CD1c-positive myeloid dendritic cell (primary cell): ENCODE data around the gene CCDC9B.

ENCODE experiments used
- DNase-seq: peaks from one replicate; pipeline ENCODE4 v3.0.0-alpha.2; 2016; ENCODE audit errors: extremely low spot score

Gene CCDC9B

GRCh38 chr15:40340740-40341400, at the start of gene CCDC9B:
CCDC9B (minus strand) TSS chr15:40340939; CDS start chr15:40340819, 120 bp downstream.
- DNase-seq: peak; percentile 78

- no peak for DNase-seq
Measured at GRCh38 chr15:40389824-40390595, 49.3 kb upstream of the CCDC9B start.

- peak; percentile 91 for DNase-seq
Measured at GRCh38 chr15:40388941-40389823, 48.4 kb upstream of the CCDC9B start.

GRCh38 chr15:40386480-40386879, 45.7 kb upstream of the CCDC9B start:
- DNase-seq: no peak

DNA sequence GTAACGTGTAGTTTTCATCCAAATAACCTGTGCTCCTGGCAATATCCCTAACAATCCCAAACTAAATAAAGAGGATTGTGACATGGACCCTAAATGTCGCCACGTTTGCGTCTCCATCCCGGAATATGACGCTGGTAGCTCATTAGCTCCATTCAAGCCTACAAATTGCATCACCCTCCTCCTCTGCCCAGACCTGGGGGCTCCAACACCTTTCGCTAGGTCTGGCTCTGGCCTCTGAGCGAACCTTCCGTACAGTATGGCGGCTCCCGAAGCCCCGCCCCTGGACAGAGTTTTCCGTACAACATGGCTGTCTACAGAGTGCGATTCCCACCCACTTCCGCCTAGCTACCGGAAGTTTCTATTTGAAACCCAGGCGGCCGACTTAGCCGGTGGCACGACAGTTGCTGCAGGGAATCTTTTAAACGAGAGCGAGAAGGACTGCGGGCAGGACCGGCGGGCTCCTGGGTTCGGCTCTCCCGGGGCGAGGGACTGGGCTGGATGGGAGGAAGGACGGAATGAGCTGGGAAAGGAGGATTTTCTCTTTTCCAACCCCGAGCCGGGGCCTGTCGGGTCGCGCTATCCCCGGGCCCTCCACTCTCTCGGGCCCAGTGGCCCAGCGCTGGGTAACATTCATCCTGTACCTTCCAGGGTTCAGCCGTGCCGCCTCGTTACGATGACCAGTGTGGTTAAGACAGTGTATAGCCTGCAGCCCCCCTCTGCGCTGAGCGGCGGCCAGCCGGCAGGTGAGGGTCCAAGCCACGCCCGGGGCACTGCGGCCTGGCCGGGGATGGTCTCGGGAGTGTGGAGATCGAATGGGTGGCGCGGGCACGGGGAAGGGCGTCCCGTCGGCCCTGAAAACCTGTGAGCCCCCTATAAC, 42.1 kb upstream of the CCDC9B start, which contains the start of gene KNSTRN:
KNSTRN (plus strand) TSS at position 142 of the 877 bp plus-strand sequence; CDS start at position 257, 115 bp downstream.
- DNase-seq: peak; percentile 96

DNA sequence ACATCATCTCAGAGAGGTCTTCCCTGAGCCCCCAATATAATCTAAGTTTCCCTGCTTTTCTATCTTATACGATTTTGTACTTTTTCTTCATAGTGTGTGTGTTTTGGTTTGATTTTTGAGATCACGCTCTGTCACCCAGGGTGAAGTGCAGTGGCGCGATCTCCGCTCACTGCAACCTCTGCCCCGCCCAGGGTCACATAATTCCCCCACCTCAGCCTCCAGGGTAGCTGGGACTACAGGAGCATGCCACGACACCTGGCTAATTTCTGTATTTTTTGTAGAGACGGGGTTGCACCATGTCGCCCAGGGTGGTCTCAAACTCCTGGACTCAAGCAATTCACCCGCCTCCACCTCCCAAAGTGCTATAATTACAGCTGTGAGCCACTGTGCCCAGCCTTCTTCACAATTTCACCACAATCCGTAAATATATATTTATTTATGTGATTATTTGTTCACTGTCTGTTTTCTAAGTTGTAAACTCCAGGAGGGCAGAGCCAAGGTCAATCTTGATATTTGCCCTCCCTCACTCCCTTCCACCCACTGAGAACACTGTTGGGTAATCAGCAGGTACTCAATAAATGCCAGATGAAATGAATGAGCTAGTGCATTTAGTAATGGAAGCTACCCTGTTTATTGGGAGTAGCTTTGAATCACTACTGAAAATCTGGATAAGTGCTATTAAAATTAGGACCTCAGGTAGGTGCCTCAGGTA, 41.2 kb upstream of the CCDC9B start:
- DNase-seq: no peak

DNA sequence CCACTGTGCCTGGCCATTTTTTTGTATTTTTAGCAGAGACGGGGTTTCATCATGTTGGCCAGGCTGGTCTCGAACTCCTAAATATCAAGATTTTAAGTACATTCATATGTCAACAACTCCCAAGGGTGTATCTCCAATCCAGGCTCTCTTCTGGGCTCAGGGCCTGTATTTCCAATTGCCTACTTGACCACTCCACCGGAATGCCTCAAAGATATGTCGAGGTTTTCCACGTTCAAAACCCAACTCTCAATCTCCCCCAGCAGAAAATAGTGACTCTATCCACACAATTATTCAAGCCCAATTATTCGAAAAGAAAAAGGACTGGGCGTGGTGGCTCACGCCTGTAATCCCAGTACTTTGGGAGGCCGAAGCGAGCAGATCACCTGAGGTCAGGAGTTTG, 39.9 kb upstream of the CCDC9B start:
- no peak for DNase-seq

DNA sequence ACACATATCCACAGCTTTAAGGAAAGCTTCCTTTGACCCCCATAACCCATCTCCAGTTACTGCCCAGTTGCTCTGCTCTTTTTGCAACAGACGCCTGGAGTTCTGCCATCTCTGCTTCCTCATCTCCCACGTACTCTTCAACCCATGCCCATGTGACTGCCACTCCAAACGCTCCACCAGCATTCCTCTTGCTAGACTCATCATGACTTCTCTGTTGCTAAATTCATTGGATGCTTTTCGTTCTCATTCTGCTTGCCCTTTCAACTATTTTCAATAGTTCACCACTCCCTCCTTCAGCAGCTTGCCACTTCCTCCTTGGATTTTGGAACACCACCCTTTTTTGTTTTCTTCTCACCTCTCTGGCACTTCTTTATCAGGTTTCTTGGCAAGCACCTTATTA, 39.1 kb upstream of the CCDC9B start:
- DNase-seq: peak; percentile 84

- no peak for DNase-seq
Measured at GRCh38 chr15:40379374-40379773, 38.6 kb upstream of the CCDC9B start.

GRCh38 chr15:40377606-40378005, 36.9 kb upstream of the CCDC9B start:
- no peak for DNase-seq

DNA sequence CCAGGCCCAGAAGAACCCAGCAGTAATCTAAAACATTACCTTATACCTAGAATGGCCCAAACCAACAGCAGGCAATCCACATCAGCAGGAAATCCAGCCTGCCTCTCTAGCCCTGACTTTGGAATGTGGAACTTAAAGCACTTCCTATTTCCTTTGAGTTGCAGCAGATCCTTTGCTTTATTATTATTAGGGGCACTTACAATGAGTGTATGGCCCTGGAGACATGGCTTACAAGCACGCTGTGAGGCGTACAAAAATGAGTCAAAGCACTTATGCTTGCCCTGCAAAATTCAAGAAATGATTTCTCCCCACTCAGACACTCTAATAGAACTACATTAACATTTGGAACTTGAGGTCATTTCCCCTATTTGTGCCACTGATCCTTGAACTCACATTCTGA, 32.2 kb upstream of the CCDC9B start:
- DNase-seq: peak; percentile 51

DNA sequence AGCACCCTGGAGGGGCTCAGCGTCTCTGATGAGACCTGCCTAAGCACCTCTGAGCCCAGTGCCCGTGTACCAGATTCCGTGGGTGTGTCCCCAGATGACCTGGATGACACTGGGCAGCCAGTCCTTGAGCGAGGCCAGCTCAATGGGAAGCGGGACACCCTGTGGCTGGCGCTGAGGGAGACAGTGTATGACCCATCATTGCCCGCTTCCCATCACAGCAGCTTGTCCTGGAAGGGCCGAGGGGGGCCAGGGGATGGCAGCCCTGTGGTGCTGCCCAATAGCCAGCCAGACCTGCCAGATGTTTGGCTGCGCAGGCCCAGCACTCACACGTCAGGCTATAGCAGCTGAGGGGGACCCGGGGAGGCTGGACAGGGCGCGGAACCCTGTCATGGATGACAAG, 29.2 kb upstream of the CCDC9B start:
- DNase-seq: no peak

- DNase-seq: no peak
Measured at GRCh38 chr15:40369474-40369869, 28.7 kb upstream of the CCDC9B start.

DNA sequence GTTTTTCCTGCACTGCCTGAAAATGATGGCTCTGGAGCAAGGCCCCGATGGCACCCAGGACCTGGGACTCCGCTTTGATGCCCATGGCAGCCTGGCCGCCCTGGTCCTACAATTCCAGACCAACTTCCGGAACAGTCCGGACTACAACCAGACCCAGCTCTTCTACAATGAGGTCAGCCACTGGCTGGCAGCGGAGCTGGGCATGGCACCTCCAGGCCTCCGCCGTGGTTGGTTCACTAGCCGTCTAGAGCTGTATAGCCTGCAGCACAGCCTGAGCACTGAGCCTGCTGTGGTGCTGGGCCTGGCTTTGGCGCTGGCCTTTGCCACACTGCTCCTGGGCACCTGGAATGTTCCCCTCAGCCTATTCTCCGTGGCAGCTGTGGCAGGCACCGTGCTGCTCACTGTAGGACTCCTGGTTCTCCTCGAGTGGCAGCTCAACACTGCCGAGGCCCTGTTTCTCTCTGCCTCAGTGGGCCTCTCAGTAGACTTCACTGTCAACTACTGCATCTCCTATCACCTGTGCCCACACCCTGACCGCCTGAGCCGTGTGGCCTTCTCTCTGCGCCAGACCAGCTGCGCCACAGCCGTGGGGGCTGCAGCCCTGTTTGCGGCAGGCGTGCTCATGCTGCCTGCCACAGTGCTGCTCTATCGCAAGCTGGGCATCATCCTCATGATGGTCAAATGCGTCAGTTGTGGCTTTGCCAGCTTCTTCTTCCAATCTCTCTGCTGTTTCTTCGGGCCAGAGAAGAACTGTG, 28.2 kb upstream of the CCDC9B start:
- DNase-seq: no peak

DNA sequence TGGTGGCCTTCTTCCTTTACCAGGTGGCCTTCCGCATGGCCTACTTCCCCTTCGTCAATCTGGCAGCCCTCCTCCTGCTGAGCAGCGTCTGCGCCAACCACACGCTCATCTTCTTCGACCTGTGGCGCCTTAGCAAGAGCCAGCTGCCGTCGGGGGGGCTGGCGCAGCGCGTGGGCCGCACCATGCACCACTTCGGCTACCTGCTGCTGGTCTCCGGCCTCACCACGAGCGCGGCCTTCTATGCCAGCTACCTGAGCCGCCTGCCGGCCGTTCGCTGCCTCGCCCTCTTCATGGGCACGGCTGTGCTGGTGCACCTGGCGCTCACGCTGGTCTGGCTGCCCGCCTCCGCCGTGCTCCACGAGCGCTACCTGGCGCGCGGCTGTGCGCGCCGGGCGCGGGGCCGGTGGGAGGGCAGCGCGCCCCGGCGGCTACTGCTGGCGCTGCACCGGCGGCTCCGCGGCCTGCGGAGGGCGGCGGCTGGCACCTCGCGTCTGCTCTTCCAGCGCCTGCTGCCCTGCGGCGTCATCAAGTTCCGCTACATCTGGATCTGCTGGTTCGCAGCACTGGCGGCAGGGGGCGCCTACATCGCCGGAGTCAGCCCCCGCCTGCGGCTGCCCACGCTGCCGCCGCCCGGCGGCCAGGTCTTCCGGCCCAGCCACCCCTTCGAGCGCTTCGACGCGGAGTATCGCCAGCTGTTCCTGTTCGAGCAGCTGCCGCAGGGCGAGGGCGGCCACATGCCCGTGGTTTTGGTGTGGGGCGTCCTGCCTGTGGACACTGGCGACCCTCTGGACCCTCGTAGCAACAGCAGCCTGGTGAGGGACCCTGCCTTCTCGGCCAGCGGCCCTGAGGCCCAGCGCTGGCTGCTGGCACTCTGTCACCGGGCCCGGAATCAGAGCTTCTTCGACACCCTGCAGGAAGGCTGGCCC, 27.2 kb upstream of the CCDC9B start:
- peak; percentile 97 for DNase-seq

- no peak for DNase-seq
Measured at GRCh38 chr15:40367371-40367685, 26.6 kb upstream of the CCDC9B start.

DNA sequence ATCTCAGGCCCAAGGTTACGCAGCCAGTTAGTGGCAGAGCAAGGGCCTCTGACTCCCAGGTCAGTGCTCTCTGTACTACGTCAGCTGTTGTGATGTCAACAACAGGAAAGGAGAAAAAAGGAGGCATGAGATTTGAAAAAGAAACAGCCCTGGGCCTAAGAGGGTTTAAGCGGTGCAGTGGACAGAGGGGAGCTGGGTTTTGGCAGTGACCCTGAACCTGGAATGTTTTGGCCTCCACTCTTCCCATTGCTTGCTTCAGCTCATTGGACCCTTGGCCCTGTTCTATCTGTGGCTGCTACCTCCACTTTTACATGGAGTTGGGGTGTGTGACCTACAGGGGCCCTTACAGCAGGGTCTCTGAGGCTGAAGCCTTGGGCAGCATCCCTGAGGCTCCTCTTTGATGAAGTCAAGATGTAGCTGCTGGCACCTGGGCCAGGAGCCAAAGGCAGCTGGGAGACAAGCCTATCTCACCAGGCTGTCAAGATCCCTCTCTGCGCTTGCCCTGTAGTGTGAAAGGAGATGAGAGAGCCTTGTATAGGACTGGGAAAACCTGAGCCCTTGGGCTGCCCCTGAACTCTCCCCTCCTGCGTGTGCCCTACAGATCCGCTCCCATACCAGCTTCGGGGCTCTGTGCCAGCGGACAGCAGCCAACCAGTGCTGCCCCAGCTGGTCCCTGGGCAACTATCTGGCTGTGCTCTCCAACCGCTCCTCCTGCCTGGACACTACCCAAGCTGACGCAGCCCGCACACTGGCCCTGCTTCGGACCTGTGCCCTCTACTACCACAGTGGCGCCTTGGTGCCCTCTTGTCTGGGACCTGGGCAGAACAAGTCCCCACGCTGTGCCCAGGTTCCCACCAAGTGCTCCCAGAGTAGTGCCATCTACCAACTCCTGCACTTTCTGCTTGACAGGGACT, 26.0 kb upstream of the CCDC9B start:
- no peak for DNase-seq
